Body of pancreas (tissue), 4 donors: ENCODE data around the gene MYO15A.

Experiments used
- POLR2A ChIP-seq, 3 donors: fragments of 450-650 bp; IDR thresholded peaks; one replicate each; pipeline ENCODE4 v1.6.1; 2016; ENCODE audit warnings: antibody characterized with exemption in 3 of 3, mild to moderate bottlenecking in 2 of 3
- TF ChIP-seq, protein P1 (sequence below), 7 experiments: fragments of 450-650 bp in 4 of 7; fragments of 200-600 bp in 3 of 7; sonication (generic) in 3 of 7; IDR thresholded peaks; one replicate each; pipeline ENCODE4 v1.5.1; 2016 to 2019; ENCODE audit warnings: antibody characterized with exemption in 7 of 7

DNA sequence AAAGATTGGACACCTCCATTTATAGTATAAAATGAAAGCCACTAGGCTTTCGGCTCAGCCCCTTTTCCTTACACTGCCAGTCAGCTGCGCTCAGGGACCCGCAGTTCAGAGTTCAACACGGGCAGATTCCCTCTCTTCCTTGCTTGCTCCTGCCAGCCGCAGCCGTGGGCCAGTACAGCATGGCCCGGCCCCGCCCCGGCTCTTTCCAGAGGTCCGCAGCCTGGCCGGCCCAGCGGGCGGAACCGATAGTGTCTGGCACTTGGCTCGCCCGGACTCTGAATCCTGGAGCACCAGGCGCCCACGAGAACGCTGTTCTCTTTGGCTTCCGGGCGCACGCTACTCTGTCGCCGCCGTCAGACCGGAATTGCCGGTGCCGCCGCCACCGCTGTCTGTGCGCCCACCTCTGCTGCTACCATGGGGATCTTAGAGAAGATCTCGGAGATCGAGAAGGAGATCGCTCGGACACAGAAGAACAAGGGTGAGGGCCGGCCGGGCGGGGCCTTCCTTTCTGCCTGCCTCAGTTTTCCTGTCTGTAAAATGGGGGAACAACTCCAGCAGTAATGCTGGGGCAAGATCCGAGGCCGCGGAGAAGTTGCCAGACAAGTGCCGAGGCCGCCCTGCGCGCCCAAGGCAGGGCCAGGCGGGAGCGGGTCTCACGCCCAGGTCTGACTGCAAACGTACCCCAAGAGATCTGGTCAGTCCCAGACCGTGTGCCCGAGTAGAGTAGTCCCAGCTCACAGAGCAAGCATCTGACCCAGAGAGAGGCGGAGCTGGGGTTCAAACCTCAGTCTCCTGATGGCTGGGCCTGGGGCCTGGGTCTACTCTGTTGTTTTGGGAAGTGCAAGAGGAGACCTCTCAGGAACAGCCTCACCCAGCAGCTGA lies 20.7 kb upstream of the MYO15A start, which contains the start of gene DRG2:
- peak in 2 of 3 donors; percentile 73 to 87 for TF ChIP-seq POLR2A (IDR thresholded peaks at IDR 0.05)
- TF ChIP-seq, protein P1, sequence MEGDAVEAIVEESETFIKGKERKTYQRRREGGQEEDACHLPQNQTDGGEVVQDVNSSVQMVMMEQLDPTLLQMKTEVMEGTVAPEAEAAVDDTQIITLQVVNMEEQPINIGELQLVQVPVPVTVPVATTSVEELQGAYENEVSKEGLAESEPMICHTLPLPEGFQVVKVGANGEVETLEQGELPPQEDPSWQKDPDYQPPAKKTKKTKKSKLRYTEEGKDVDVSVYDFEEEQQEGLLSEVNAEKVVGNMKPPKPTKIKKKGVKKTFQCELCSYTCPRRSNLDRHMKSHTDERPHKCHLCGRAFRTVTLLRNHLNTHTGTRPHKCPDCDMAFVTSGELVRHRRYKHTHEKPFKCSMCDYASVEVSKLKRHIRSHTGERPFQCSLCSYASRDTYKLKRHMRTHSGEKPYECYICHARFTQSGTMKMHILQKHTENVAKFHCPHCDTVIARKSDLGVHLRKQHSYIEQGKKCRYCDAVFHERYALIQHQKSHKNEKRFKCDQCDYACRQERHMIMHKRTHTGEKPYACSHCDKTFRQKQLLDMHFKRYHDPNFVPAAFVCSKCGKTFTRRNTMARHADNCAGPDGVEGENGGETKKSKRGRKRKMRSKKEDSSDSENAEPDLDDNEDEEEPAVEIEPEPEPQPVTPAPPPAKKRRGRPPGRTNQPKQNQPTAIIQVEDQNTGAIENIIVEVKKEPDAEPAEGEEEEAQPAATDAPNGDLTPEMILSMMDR (IDR thresholded peaks at IDR 0.05): peak in 2 of 7 experiments; percentile 27 to 41
